A549 (cell line): Measurements from ENCODE around the gene AGBL4.

Source experiments
- POLR2A ChIP-seq: IDR thresholded peaks from 2 replicates; pipeline ENCODE4 v1.6.1; 2012; ENCODE audit warnings: mild to moderate bottlenecking, low read length
- RAD21 ChIP-seq, 2 experiments: fragments of >200 bp in 1 of 2; sonication (Bioruptor Twin) in 1 of 2; formaldehyde crosslinking in 1 of 2; IDR thresholded peaks in 1 of 2; conservative IDR thresholded peaks in 1 of 2; 2 replicates in 1 of 2; 3 replicates in 1 of 2; pipeline ENCODE4 v1.6.1; 2012 to 2018; ENCODE audit warnings: inconsistent platforms in 1 of 2

DNA sequence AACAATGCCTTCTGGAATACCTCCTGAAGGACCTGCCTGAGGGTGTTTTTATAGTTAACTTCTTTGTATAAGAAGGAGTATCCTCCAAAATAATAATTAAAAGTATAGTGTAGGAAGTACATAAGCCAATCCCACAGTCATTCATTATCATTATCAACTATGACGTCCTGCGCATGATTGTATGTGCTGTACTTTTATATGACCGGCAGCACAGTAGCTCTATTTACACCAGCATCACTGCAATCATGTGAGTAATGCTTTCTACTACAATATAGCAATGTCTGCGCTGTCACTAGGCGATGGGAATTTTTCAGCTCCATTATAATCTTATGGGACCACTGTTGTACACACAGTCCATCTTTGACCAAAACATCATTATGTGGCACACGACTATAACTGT is 1319.0 kb downstream of the AGBL4 start:
- TF ChIP-seq RAD21 (conservative IDR thresholded peaks at IDR 0.05 in 1 of 2, IDR thresholded peaks at IDR 0.05 in 1 of 2): no peak
- TF ChIP-seq POLR2A: no peak
